H1 (cell line): ENCODE results near the gene OR10A4. TPM values are rescaled to one million over a fixed set of nuclear protein-coding genes. Genes with fewer than 3 reads are reported as not detected.

ENCODE experiments used
- ASH2L ChIP-seq: fragments of 200-600, 300-600 bp; sonication (generic); IDR thresholded peaks from one replicate; pipeline ENCODE4 v1.7.1; 2017; ENCODE audit warnings: low read length
- CTBP2 ChIP-seq: IDR thresholded peaks from 2 replicates; pipeline ENCODE4 v1.7.0; 2011; ENCODE audit warnings: borderline replicate concordance, mild to moderate bottlenecking, moderate library complexity, mixed read lengths, low read length; ENCODE audit not compliant: insufficient read depth, insufficient read length
- YY1 ChIP-seq: IDR thresholded peaks from 2 replicates; pipeline ENCODE4 v1.6.1; 2011; ENCODE audit warnings: low read depth, mild to moderate bottlenecking, low read length
- polyA plus RNA-seq, 7 experiments: library from polyadenylated mRNA; depleted of rRNA in 3 of 7; stranded (reverse) in 5 of 7; unstranded in 2 of 7; fragments of >200 nt in 5 of 7; fragments of 200-250 nt in 2 of 7; gene quantifications; 1 replicate in 5 of 7; 2 replicates in 1 of 7; 4 replicates in 1 of 7; pipeline versions ENCODE4 v1.2.1 to v1.2.3, GENCODE V29; 2011 to 2013; ENCODE audit warnings: missing spikeins in 2 of 7, mixed read lengths in 2 of 7
- total RNA-seq: library from RNA; stranded (reverse); fragmentation: NEBNext Ultra II Directional; extraction: Animal tissue kit (Norgen Biotek cat#: 25700); gene quantifications from 2 replicates; pipeline ENCODE4 v1.2.1, GENCODE V29; 2021
- TF ChIP-seq, protein P1 (sequence below): IDR thresholded peaks from 2 replicates; pipeline ENCODE4 v1.6.1; 2012; ENCODE audit warnings: inconsistent platforms

Gene OR10A4
- total and polyA plus RNA-seq, 2 of the 8 experiments (the other 6 are each of a cell fraction or from before 2014, with no cell fraction given), result not detected

DNA sequence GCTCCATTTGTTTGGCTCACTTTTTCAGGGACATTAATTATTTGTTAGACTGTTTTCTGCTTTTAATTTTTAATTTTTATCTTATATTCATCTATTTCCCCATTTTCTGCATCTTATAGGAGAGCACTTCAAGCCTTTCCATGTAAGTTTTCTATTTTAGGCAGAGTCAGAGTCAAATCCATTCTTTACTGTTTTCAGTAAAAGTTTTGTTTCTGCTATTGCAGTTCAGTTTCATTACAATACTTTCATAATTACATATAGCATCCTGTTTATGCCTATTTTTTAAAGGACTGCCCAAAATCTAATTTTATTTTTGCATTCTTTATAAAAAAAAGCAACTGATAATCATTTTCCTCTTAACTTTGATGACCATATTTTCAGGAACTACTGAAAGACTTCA lies 34.7 kb upstream of the OR10A4 start (continued):
- TF ChIP-seq CTBP2, result no peak
- TF ChIP-seq ASH2L, result no peak
- TF ChIP-seq, protein P1, sequence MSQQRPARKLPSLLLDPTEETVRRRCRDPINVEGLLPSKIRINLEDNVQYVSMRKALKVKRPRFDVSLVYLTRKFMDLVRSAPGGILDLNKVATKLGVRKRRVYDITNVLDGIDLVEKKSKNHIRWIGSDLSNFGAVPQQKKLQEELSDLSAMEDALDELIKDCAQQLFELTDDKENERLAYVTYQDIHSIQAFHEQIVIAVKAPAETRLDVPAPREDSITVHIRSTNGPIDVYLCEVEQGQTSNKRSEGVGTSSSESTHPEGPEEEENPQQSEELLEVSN, result no peak
- no peak for TF ChIP-seq YY1
